ENCODE data around the gene CRYGS.
"Not testable (repeated sequence)": the region's sequence is repeated elsewhere in the genome, so short reads cannot be mapped to it uniquely, and the experiment has no call there.

CRYGS gene

DNA sequence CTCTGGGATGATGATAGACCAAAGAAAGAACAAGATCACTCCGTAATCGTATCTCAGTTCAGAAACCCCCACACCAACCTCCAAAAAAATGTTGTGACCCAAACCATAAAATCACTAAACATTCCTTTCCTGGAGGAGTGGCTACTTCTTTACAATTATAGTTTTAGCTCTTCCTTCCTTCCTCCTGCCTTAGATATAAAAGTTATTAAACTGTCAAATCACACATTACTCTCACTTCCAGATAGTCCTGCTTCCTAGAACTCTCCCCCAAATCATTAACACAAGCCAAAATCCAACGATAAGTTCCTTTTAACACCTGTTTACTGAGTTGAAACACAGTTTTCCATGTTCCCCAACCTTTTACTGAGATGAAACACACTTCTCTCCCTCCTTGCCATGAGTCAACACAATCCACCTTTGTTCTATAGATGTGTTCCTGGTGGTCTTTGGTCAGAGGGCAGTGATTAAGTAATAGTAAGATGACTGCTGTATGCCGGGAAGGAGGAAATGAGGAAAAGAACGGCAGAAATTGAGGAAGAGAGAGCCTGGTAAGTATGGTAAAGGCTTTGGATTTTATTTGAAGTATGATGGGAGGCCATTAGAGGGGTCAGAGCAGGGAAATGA is 8.3 kb upstream of the CRYGS start:
- no peak for DNase-seq (ENCODE audit: low spot score)

GRCh38 chr3:186551387-186551786 is 7.2 kb upstream of the CRYGS start:
- no peak for DNase-seq (ENCODE audit: low spot score)

- DNase-seq (ENCODE audit: low spot score): no peak
Measured at GRCh38 chr3:186549497-186549896, 5.3 kb upstream of the CRYGS start.

DNA sequence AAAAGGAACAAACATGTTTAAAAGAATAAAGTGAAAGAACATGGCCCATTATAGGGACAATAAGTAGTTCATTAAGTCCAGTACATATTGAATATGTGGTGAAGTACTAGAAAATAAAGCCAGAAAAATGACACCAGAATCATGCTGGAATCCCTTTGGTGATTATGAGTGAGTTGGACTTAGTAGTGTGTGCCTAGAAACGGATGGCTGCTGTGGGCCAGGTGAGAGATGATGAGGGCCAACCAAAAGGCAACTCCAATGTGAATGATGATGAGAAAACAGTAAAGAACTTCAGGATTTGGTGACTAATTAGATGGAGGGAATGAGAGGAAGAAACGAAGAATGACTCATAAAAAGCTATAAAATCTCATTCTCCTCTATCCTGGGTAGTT is 3.3 kb downstream of the CRYGS start:
- no peak for DNase-seq (ENCODE audit: low spot score)

- DNase-seq (ENCODE audit: low spot score): peak; percentile 75
Measured at GRCh38 chr3:186540221-186540834, 3.9 kb downstream of the CRYGS start.

DNA sequence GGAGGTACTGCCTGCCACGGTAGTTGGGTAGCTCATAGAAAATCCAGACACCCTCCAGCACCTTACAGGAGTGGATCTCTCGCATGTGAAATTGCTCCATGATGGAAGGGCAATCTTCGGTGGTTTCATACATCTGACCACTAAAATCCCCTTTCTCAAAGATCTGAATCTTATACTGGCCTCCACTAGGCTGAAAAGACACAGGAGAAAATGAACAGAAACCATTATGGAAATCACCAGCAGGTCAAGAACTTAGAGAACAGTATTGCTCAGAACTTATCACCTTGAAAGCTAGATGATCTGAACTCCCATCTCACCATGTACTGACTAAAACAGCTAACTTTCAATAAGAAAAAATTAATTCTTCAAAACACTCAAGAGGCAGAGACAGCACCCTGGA is 5.4 kb downstream of the CRYGS start:
- no peak for DNase-seq (ENCODE audit: low spot score)

GRCh38 chr3:186536883-186537844 is 7.0 kb downstream of the CRYGS start:
- no peak for DNase-seq (ENCODE audit: low spot score)

DNA sequence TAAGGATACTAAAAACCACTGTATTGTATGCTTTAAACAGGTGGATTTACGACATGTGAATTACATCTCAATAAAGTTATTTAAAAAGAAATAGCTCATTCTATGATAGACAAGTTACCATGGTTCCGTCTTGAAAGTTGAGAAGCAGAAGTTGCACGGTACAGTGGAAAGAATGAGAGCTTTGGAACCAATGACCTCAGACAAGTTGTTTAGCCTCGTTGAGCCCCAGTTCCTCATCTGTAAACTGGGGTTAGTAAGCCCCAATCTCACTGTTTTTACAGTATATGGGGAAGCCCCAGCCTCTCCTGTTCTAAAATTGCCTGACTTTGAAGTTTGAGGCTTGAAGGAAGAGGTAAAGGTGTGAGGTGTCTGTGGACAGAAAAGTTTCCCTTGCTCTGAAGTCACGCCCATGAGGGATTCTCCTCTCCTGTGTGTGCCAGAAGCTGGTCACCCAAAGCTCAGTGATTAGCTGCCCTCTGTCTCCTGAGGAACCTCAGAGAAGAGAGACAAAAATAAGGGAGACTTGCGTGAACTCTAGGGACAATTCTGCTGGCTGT is 10.0 kb downstream of the CRYGS start:
- DNase-seq (ENCODE audit: low spot score): no peak

DNA sequence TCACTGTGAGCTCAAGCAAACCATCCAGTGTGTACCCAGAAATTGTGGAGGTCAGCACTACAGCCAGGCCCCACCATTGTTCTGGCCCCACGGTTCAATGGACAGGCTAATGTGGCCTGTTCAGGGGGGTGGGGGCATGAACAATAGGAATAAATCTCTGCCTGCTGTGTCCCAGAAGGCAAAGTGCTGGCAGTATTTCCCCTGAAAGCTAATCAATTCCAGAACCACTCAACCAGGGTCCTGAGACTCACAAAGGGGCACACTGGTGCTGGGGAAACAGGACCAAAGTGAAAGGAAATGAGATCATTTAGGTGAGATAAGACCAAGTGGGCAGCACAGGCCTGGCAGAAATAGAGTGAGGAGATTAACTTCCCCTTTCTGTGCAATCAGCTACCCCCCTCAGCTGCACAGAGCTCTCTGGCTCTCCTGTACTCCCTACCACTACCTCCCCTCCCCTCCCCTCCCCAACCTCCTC is 11.5 kb downstream of the CRYGS start:
- no peak for DNase-seq (ENCODE audit: low spot score)

- DNase-seq (ENCODE audit: low spot score): not testable (repeated sequence)
Measured at GRCh38 chr3:186531694-186532093, 12.5 kb downstream of the CRYGS start.

DNA sequence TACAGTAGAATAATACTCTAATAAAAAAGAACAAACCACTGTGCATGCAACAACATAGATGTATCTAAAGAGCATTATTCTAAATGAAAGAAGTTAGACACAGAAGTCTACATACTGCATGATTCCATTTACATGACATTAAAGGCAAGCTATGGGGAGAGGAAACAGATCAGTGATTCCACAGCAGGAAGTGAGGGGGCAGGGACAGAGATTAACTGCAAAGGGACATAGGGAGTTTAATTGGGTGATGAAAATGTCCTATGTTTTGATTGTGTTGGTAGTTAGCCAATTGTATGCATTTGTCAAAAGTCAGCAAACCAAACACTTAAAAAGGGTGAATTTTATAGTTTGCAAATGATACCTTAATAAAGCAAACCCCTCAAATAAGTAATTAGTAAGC is 13.8 kb downstream of the CRYGS start:
- DNase-seq (ENCODE audit: low spot score): no peak

- DNase-seq (ENCODE audit: low spot score): no peak
Measured at GRCh38 chr3:186529201-186529999, 14.8 kb downstream of the CRYGS start.

GRCh38 chr3:186526256-186526606 is 17.9 kb downstream of the CRYGS start:
- no peak for DNase-seq (ENCODE audit: low spot score)

DNA sequence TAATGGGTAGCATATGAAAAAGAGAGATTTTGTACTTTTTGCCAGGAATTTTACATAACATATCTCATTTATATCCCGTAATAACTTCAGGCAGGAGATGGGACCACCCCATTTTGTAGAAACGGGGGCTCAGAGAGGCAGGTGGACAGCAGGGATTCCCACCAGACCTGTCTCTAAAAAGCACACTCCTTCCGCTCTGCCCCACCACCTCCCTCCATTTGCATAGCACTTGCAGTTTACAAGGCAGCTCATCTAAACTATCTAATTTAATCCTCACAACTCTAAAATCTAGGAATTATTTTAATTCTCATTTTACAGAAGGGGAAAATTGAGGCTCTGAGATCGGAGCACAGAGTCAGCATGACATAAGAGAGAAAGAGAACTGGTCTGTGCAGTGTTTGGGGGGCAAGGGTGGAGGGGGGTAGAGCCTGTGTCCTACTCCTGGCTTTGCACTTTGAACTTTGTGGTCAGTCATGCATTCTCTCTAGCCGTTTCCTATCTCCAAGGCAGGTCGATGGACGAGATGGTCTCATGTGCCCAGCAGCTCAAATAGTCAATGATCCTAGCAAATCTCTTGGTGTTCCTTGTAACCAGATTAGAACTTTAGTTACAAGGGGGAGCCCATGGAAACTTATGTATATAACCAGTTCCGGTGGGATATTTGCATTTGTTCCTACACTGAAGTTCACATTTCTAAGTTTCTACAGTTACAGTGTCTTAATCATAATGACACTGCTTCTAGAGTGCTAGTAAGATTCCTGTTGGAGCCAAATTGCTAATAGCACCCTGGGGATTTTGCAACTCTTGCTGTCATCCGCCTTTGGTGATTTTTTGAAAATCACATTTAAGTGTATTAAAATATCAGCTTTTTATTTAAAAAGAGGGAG is 18.6 kb downstream of the CRYGS start:
- DNase-seq (ENCODE audit: low spot score): no peak

DNA sequence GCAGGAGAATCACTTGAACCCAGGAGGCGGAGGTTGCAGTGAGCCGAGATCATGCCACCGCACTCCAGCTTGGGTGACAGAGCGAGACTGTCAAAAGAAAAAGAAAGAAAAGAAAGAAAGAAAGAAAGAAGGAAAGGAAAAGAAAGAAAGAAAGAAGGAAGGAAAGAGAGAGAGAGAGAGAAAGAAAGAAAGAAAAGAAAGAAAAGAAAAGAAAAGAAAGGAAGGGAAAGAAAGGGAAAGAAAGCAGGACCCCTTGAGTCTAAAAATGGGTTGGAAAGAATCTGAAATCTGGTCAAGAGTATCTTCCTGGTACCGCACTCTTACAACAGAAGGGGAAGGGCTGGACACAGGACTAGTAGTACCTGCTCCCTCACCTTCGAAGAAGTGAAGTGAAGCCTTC is 19.6 kb downstream of the CRYGS start:
- DNase-seq (ENCODE audit: low spot score): no peak

GRCh38 chr3:186523434-186523833 is 20.7 kb downstream of the CRYGS start:
- DNase-seq (ENCODE audit: low spot score): no peak

- DNase-seq (ENCODE audit: low spot score): no peak
Measured at GRCh38 chr3:186523022-186523421, 21.2 kb downstream of the CRYGS start.

GRCh38 chr3:186520957-186521842 is 23.0 kb downstream of the CRYGS start:
- no peak for DNase-seq (ENCODE audit: low spot score)

- DNase-seq (ENCODE audit: low spot score): no peak
Measured at GRCh38 chr3:186520431-186520830, 23.7 kb downstream of the CRYGS start.
